Measurements from ENCODE around the gene KLK4. TPM values are rescaled to one million over a fixed set of nuclear protein-coding genes. Genes with fewer than 3 reads are reported as not detected.

Gene KLK4
- total RNA-seq, 1 experiment from 2014 or later = 0.84 TPM

GRCh38 chr19:50928831-50929230, 17.6 kb upstream of the KLK4 start:
- TF ChIP-seq CBX3 (IDR thresholded peaks at IDR 0.05; ENCODE audit: low read depth) = no peak
- TF ChIP-seq YY1 (IDR thresholded peaks at IDR 0.05; ENCODE audit: extremely low read depth, insufficient replicate concordance, low read depth, low read length) = no peak
- no peak for TF ChIP-seq CEBPB (IDR thresholded peaks at IDR 0.05; ENCODE audit: low read depth)
- no peak for TF ChIP-seq JUND (IDR thresholded peaks at IDR 0.05)
- TF ChIP-seq EGR1 (IDR thresholded peaks at IDR 0.05; ENCODE audit: low read depth) = no peak
- TF ChIP-seq TCF7L2 (IDR thresholded peaks at IDR 0.05; ENCODE audit: borderline replicate concordance, extremely low read depth, insufficient read depth, insufficient read length) = no peak
- no peak for TF ChIP-seq SP1 (IDR thresholded peaks at IDR 0.05; ENCODE audit: low read depth)
- TF ChIP-seq SIN3A (IDR thresholded peaks at IDR 0.05; ENCODE audit: low read depth) = no peak
- no peak for TF ChIP-seq CTCF (IDR thresholded peaks at IDR 0.05 in 2 of 3, conservative IDR thresholded peaks at IDR 0.05 in 1 of 3; ENCODE audit: borderline replicate concordance in 1 of 3, insufficient read depth in 1 of 3, low read depth in 2 of 3, low read length in 2 of 3)
- TF ChIP-seq ELF1 (IDR thresholded peaks at IDR 0.05; ENCODE audit: borderline replicate concordance, low read depth) = no peak
- no peak for TF ChIP-seq MAX (IDR thresholded peaks at IDR 0.05)
- no peak for TF ChIP-seq POLR2A (IDR thresholded peaks at IDR 0.05; ENCODE audit: borderline replicate concordance, extremely low read depth, insufficient read depth, insufficient read length)
- CTCF ChIA-PET = interaction anchor here (1.1 to 10.4 kb wide), 2 partner anchors 89 to 168 kb away, joined by 3 to 62 read pairs; no protein-coding TSS in a partner anchor
- no peaks in the 10 kb centered on the region for H3K27me3 ChIP-seq (ENCODE audit: insufficient read depth, low read length)
- intact Hi-C loops (cut with micrococcal nuclease) = no loop called here
- RAD21 ChIA-PET (ENCODE audit: low non-redundant PET in 1 of 2, low total read pairs in 2 of 2, uncharacterized antibody in 2 of 2, unreplicated experiment in 2 of 2) = interaction anchor here in 1 of 2 experiments (2.8 kb wide), 1 partner anchor 88 kb away, joined by 8 read pairs; no protein-coding TSS in a partner anchor
- no peaks in the 10 kb centered on the region for H4K20me1 ChIP-seq (ENCODE audit: insufficient read depth)
- no TSS peak for BruUV-seq (replicated peaks)
- no peak overlapping the region for H3K4me2 ChIP-seq (ENCODE audit: low read length)
- no peaks in the 10 kb centered on the region for H3K9me2 ChIP-seq (ENCODE audit: insufficient read depth)
- no peak for DNase-seq (ENCODE audit: low read depth, low spot score)
- H3K4me3 ChIP-seq (replicated peaks in 1 of 2; ENCODE audit: low read depth in 1 of 2, low read length in 2 of 2) = no peak overlapping the region
- H3K36me3 ChIP-seq (ENCODE audit: control insufficient read depth in 1 of 2, insufficient read depth in 2 of 2, low read length in 2 of 2) = no peaks in the 10 kb centered on the region
- no peak for ATAC-seq
- no peaks in the 10 kb centered on the region for H3K79me2 ChIP-seq (ENCODE audit: insufficient read depth, low read length)
- no peak overlapping the region for H2AFZ ChIP-seq (ENCODE audit: low read depth, low read length, poor library complexity, severe bottlenecking)
- H3K4me1 ChIP-seq (ENCODE audit: control insufficient read depth in 1 of 2, insufficient read depth in 2 of 2, low read length in 2 of 2) = peaks cover 43 to 45% of the 10 kb centered on the region in 2 experiments
- no peak overlapping the region for H3K27ac ChIP-seq (ENCODE audit: low read depth, low read length)
- no peaks in the 10 kb centered on the region for H3K9me3 ChIP-seq (ENCODE audit: control insufficient read depth in 1 of 2, insufficient read depth in 1 of 2, low read depth in 1 of 2, low read length in 2 of 2)
- POLR2A ChIA-PET = no interaction called here
- H3K9ac ChIP-seq (ENCODE audit: low read length) = no peak overlapping the region
